Endodermal cell (in vitro differentiated cells): Measurements from ENCODE around the gene SRPX. TPM values are rescaled to one million over a fixed set of nuclear protein-coding genes. Genes with fewer than 3 reads are reported as not detected.

ENCODE experiments used
- DNase-seq: peaks from one replicate; pipeline ENCODE4 v3.0.0-alpha.2; 2017
- H3K27ac ChIP-seq: 2 replicates; pipeline ENCODE4 v1.5.1; 2013; ENCODE audit warnings: mild to moderate bottlenecking, low read depth, low read length, moderate library complexity
- H3K27me3 ChIP-seq: 2 replicates; pipeline ENCODE4 v1.6.1; 2013; ENCODE audit warnings: mild to moderate bottlenecking, low read length, moderate library complexity; ENCODE audit not compliant: insufficient read depth, control insufficient read depth, poor library complexity, severe bottlenecking
- H3K36me3 ChIP-seq: 2 replicates; pipeline ENCODE4 v1.7.0; 2013; ENCODE audit warnings: mild to moderate bottlenecking, low read length, moderate library complexity; ENCODE audit not compliant: control insufficient read depth, insufficient read depth
- H3K4me1 ChIP-seq: one replicate; pipeline ENCODE4 v1.7.0; 2013; ENCODE audit warnings: low read length; ENCODE audit not compliant: control insufficient read depth, insufficient read depth
- H3K4me3 ChIP-seq: 2 replicates; pipeline ENCODE4 v1.5.1; 2013; ENCODE audit warnings: mild to moderate bottlenecking, low read length, moderate library complexity
- H3K9ac ChIP-seq: 2 replicates; pipeline ENCODE4 v1.6.1; 2013; ENCODE audit warnings: mild to moderate bottlenecking, low read length, moderate library complexity; ENCODE audit not compliant: poor library complexity, severe bottlenecking; ENCODE audit errors: extremely low read depth
- H3K9me3 ChIP-seq: 2 replicates; pipeline ENCODE4 v1.6.1; 2013; ENCODE audit warnings: mild to moderate bottlenecking, low read length, moderate library complexity; ENCODE audit not compliant: control insufficient read depth
- H3K27ac Mint-ChIP-seq: 2 replicates; pipeline ENCODE4 v1.8.0; 2020; ENCODE audit warnings: mixed read lengths
- H3K27me3 Mint-ChIP-seq: 2 replicates; pipeline ENCODE4 v1.8.0; 2021; ENCODE audit warnings: mild to moderate bottlenecking, mixed read lengths; ENCODE audit not compliant: insufficient read depth
- H3K36me3 Mint-ChIP-seq: 2 replicates; pipeline ENCODE4 v1.8.0; 2020; ENCODE audit warnings: low read depth, mixed read lengths
- H3K4me1 Mint-ChIP-seq: 2 replicates; pipeline ENCODE4 v1.8.0; 2020; ENCODE audit warnings: mixed read lengths
- H3K4me3 Mint-ChIP-seq: 2 replicates; pipeline ENCODE4 v1.8.0; 2020; ENCODE audit warnings: mild to moderate bottlenecking, moderate library complexity, mixed read lengths
- H3K9me3 Mint-ChIP-seq: 2 replicates; pipeline ENCODE4 v1.8.0; 2020; ENCODE audit warnings: mild to moderate bottlenecking, mixed read lengths
- WGBS, 2 experiments: methylation state at CpG; one replicate each; pipeline versions ENCODE4 v1.1.5 to v1.1.7; 2013; ENCODE audit warnings: missing lambda C conversion rate in 2 of 2, mixed read lengths in 1 of 2; ENCODE audit not compliant: insufficient coverage in 1 of 2, insufficient read length in 1 of 2; 5-methylcytosine and 5-hydroxymethylcytosine counted together
- total RNA-seq, 2 donors: library from RNA; stranded (reverse); fragmentation: NEBNext Ultra II Directional in 1 of 2; extraction: Animal tissue kit (Norgen Biotek cat#: 25700) in 1 of 2; gene quantifications; 2 replicates in 1 of 2; 3 replicates in 1 of 2; pipeline ENCODE4 v1.2.1, GENCODE V29; 2021
- TF ChIP-seq, protein P1 (sequence below): fragments of 200-600 bp; sonication (generic); conservative IDR thresholded peaks from 2 replicates; pipeline ENCODE4 v1.5.0; 2021; ENCODE audit warnings: antibody characterized with exemption, mild to moderate bottlenecking

Gene SRPX
- total RNA-seq, 2 donors from 2014 or later = 1.8 to 3.4 TPM

DNA sequence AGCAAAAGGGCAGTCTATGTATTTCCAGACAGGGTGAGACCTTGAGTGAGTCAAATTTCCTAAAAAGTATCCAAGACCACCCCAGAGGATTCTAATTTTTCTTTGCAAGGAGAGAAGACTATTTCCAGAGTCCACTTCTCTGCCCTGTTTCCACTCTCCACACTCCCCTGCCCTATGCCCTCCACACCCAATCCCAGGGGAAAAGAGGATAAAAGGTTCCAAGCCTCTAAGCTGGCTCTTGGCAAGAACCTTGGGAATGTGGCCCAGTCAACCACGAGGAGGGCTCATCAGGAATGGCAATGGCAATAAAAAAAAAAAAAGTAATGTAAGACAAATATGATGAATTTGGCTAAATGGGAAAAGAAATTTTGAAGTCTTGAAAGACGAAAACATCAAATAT, 65.9 kb downstream of the SRPX start:
- Histone ChIP-seq H3K9me3 (no peaks in the 10 kb centered on the region), H3K27me3 (no peaks in the 10 kb centered on the region), H3K4me3 (no peak overlapping the region), H3K27ac (no peak overlapping the region), H3K9ac (no peak overlapping the region), H3K36me3 (no peaks in the 10 kb centered on the region), H3K4me1 (no peaks in the 10 kb centered on the region)
- H3K36me3 Mint-ChIP-seq = no peaks in the 10 kb centered on the region
- no peak for DNase-seq
- TF ChIP-seq, protein P1, sequence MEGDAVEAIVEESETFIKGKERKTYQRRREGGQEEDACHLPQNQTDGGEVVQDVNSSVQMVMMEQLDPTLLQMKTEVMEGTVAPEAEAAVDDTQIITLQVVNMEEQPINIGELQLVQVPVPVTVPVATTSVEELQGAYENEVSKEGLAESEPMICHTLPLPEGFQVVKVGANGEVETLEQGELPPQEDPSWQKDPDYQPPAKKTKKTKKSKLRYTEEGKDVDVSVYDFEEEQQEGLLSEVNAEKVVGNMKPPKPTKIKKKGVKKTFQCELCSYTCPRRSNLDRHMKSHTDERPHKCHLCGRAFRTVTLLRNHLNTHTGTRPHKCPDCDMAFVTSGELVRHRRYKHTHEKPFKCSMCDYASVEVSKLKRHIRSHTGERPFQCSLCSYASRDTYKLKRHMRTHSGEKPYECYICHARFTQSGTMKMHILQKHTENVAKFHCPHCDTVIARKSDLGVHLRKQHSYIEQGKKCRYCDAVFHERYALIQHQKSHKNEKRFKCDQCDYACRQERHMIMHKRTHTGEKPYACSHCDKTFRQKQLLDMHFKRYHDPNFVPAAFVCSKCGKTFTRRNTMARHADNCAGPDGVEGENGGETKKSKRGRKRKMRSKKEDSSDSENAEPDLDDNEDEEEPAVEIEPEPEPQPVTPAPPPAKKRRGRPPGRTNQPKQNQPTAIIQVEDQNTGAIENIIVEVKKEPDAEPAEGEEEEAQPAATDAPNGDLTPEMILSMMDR = no peak
- H3K4me1 Mint-ChIP-seq = peaks cover 5% of the 10 kb centered on the region
- H3K9me3 Mint-ChIP-seq = peaks cover 68% of the 10 kb centered on the region
- H3K27ac Mint-ChIP-seq = no peak overlapping the region
- WGBS, 2 experiments = 90% methylated on average over 2 of the region's 2 CpGs; no CpG with 5 or more reads in 1 of the 2 experiments
- H3K27me3 Mint-ChIP-seq = no peaks in the 10 kb centered on the region
- H3K4me3 Mint-ChIP-seq = no peak overlapping the region

DNA sequence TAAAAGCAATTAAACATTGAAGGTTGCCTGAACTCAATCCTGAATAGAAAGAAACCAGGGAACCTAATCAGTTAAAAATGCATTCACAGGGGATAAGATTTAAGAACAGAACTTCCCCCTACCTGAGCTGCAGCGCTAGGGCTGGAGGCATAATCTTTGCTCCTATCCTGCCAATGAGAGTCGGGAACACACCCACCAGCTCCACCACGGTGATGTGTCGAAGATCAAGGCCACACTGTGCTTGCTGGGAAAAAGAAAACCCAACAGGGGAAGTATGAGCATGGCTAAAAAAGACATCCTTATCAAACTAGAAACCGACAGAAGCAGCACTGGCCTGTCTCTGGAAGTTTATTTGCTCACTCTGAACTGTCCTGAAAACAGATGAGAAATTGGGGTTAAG, 66.3 kb downstream of the SRPX start:
- Histone ChIP-seq H3K27ac (no peak overlapping the region), H3K9ac (no peak overlapping the region), H3K4me3 (no peak overlapping the region), H3K36me3 (no peaks in the 10 kb centered on the region), H3K4me1 (no peaks in the 10 kb centered on the region), H3K27me3 (no peaks in the 10 kb centered on the region), H3K9me3 (no peaks in the 10 kb centered on the region)
- Mint-ChIP-seq H3K4me1 (peaks cover 5% of the 10 kb centered on the region), H3K9me3 (peaks cover 70% of the 10 kb centered on the region), H3K27me3 (no peaks in the 10 kb centered on the region), H3K36me3 (no peaks in the 10 kb centered on the region), H3K4me3 (no peak overlapping the region), H3K27ac (no peak overlapping the region)
- DNase-seq = no peak
- WGBS, 2 experiments = 90 to 100% methylated on average over 2 to 5 of the region's 5 CpGs
- TF ChIP-seq, protein P1 = no peak

DNA sequence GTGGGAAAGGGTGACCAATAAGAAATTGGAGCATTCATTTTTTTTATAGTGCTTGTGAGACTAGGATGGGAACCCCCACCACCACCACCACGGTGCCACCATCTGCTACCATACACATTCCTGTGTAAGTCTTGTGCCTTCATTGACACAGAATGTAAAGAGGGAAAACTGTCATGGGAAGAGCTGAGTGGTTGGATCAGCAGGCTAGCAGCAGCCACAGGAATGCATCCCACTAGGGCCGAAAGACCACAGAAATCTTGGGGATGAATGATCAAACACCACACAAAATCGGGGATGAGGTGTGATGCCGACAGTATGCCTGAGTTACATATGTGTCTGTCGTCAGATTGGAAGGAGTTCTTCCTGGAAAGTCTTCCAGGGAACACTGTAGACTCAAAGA, 69.2 kb downstream of the SRPX start:
- Mint-ChIP-seq H3K27me3 (no peaks in the 10 kb centered on the region), H3K36me3 (no peaks in the 10 kb centered on the region), H3K9me3 (peaks cover 54% of the 10 kb centered on the region), H3K4me1 (peaks cover 5% of the 10 kb centered on the region), H3K4me3 (no peak overlapping the region), H3K27ac (no peak overlapping the region)
- no peak for DNase-seq
- Histone ChIP-seq H3K36me3 (no peaks in the 10 kb centered on the region), H3K9ac (no peak overlapping the region), H3K4me1 (no peaks in the 10 kb centered on the region), H3K4me3 (no peak overlapping the region), H3K27me3 (no peaks in the 10 kb centered on the region), H3K9me3 (no peaks in the 10 kb centered on the region), H3K27ac (no peak overlapping the region)
- TF ChIP-seq, protein P1 = no peak
- 87% methylated on average over 4 of the region's 5 CpGs; no CpG with 5 or more reads in 1 of the 2 experiments for WGBS, 2 experiments
